ENCODE data around the gene MVB12B. TPM values are rescaled to one million over a fixed set of nuclear protein-coding genes. Genes with fewer than 3 reads are reported as not detected.

MVB12B gene
- polyA plus RNA-seq, 1 experiment = 4.4 TPM

- TF ChIP-seq CTCF (IDR thresholded peaks at IDR 0.05; ENCODE audit: low read depth, low read length) = peak; percentile 32
- ChIA-PET CTCF (interaction anchor here (0.5 to 5.7 kb wide), 4 partner anchors 10 to 67 kb away, joined by 3 to 59 read pairs (median 7); no protein-coding TSS in a partner anchor), POLR2A (no interaction called here)
- Histone ChIP-seq H3K4me3 (ENCODE audit: low read depth, low read length) (peak overlapping the region; percentile 39; the same call in 1 of the 2 replicates), H3K27me3 (ENCODE audit: control insufficient read depth, insufficient read depth, low read length) (peaks cover 24% of the 10 kb centered on the region), H3K9me3 (ENCODE audit: control insufficient read depth, insufficient read depth, low read length) (no peaks in the 10 kb centered on the region), H3K27ac (ENCODE audit: low read depth, low read length) (no peak overlapping the region)
- DNase-seq (ENCODE audit: low read depth, low spot score) = no peak
Measured at GRCh38 chr9:126514037-126514821, 187.6 kb downstream of the MVB12B start.

DNA sequence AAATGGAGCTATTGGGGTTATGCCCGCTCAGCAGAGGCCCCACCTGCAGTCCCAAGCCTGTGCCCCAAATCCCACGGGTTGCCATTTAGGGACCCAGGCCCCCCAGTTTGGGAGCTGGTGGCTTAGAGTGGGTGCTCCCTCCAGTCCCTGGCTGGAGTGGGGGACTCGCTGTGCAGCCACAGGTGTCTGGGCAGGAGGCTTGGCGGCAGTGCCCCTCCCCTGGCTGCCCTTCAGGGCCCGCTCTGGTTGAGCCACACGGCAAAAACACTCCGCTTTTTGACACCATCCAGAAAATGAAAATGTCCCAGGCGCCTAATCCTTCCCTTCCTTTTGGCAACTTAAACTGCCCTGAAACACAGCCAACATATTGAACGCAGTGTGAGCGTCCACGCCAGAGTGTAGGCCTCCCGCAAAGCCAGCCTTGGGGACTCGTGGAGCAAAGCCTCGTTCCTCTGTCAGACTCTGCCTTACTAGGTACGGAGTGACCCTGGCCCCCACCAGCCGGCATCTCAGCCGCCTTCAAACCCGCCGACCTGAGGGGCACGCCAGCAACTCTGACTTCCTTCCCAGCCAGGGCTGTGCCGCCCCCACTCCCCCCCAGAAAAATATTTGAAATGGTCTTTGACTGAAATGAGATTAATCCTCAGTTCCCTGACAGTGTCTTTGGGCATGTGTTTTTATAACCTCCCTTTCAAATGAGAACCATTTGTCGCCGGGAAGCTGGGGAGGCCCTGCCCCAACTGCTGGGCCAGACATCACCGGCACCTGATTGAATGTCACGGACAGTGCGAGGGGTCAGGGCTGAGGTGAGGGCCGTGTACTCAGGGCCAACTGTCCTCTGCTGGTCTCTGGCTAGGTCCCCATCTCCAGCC lies 188.6 kb downstream of the MVB12B start:
- ChIA-PET CTCF (interaction anchor here (0.5 to 5.7 kb wide), 6 partner anchors 9 to 68 kb away, joined by 3 to 59 read pairs (median 4); no protein-coding TSS in a partner anchor), POLR2A (no interaction called here)
- no peaks in the 10 kb centered on the region; the same call in 1 of the 2 replicates for H3K9me3 ChIP-seq (ENCODE audit: control insufficient read depth, insufficient read depth, low read length)
- no peak for DNase-seq (ENCODE audit: low read depth, low spot score)
- TF ChIP-seq CTCF (IDR thresholded peaks at IDR 0.05; ENCODE audit: low read depth, low read length) = no peak
- peaks cover 34% of the 10 kb centered on the region for H3K27me3 ChIP-seq (ENCODE audit: control insufficient read depth, insufficient read depth, low read length)
- H3K4me3 ChIP-seq (ENCODE audit: low read depth, low read length) = no peak overlapping the region
- H3K27ac ChIP-seq (ENCODE audit: low read depth, low read length) = no peak overlapping the region

DNA sequence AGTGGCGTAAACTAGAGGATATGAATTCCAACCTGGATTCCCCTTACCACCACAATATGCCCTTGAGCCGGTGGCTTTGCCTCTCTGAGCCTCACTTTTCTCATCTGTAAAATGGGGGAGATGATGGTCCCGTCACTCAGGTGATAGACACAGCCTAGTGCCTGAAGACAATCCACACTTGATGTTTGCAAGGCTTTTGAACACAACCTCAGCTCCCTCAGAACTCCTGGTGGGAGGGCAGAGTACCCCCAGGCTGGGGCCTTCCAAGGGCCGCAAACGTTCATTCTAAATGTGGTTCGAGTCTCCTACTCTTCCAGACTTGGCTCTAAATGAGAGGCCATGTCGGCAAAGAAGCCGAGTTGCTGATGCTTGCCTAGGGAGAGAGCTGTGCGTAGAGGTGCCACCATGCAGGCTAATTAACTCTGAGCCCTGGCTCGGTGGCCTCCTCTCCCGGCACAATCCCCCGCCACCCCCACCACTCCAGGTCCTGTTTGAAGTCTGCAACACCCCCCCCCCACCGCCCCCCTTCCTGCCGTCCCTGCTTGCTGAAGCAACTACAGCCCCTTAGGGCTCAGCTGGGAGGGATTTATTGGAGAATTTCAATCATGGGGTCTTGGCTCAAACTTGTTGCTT lies 189.4 kb downstream of the MVB12B start:
- Histone ChIP-seq H3K4me3 (ENCODE audit: low read depth, low read length) (no peak overlapping the region), H3K27ac (ENCODE audit: low read depth, low read length) (no peak overlapping the region), H3K27me3 (ENCODE audit: control insufficient read depth, insufficient read depth, low read length) (peaks cover 34% of the 10 kb centered on the region), H3K9me3 (ENCODE audit: control insufficient read depth, insufficient read depth, low read length) (no peaks in the 10 kb centered on the region; the same call in 1 of the 2 replicates)
- POLR2A ChIA-PET = no interaction called here
- no peak for DNase-seq (ENCODE audit: low read depth, low spot score)
- CTCF ChIA-PET = interaction anchor here (0.5 to 1.7 kb wide), 3 partner anchors 15 to 252 kb away, joined by 3 to 4 read pairs (median 4); no protein-coding TSS in a partner anchor
- TF ChIP-seq CTCF (IDR thresholded peaks at IDR 0.05; ENCODE audit: low read depth, low read length) = no peak

DNA sequence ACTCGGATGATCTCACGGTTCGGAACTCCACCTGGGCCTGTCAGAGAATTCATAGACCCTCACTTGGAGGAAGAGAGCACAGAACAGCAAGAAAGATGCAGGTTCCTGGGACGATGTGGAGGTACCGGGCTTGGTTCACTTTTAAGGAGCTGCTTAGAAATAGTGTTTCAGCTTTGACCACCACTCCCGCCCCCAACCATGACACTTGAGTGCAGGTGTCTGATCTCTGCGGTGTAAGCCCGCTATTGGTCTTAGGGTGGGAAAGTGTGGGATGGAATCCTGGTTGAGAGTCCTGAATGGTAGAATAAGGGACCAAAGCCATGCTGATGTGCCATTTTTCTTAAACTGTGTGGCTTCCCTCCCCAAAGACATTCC lies 189.9 kb downstream of the MVB12B start:
- no peak for TF ChIP-seq CTCF (IDR thresholded peaks at IDR 0.05; ENCODE audit: low read depth, low read length)
- Histone ChIP-seq H3K4me3 (ENCODE audit: low read depth, low read length) (peak overlapping the region; percentile 58), H3K27ac (ENCODE audit: low read depth, low read length) (no peak overlapping the region), H3K9me3 (ENCODE audit: control insufficient read depth, insufficient read depth, low read length) (no peaks in the 10 kb centered on the region; the same call in 1 of the 2 replicates), H3K27me3 (ENCODE audit: control insufficient read depth, insufficient read depth, low read length) (peaks cover 39% of the 10 kb centered on the region)
- no peak for DNase-seq (ENCODE audit: low read depth, low spot score)
- POLR2A ChIA-PET = no interaction called here
- CTCF ChIA-PET = interaction anchor here (0.5 to 1.7 kb wide), 3 partner anchors 15 to 251 kb away, joined by 3 to 4 read pairs (median 4); no protein-coding TSS in a partner anchor

Data from AG04450 (cell line).